Measurements from ENCODE around the gene BDH1.
A peak's percentile ranks its signal among the peaks of the same experiment; 100 is the strongest.
"Not testable (repeated sequence)": the region's sequence is repeated elsewhere in the genome, so short reads cannot be mapped to it uniquely, and the experiment has no call there.

The BDH1 gene

GRCh38 chr3:197520311-197521276 lies 35.2 kb downstream of the BDH1 start:
- peak; percentile 71 for DNase-seq

- no peak for DNase-seq
Measured at GRCh38 chr3:197519801-197520211, 36.0 kb downstream of the BDH1 start.

- DNase-seq, result no peak
Measured at GRCh38 chr3:197518881-197519421, 36.8 kb downstream of the BDH1 start.

- DNase-seq, result not testable (repeated sequence)
Measured at GRCh38 chr3:197517922-197518683, 37.7 kb downstream of the BDH1 start.

- DNase-seq, result not testable (repeated sequence)
Measured at GRCh38 chr3:197516890-197517606, 38.7 kb downstream of the BDH1 start.

GRCh38 chr3:197516517-197516889 lies 39.3 kb downstream of the BDH1 start:
- no peak for DNase-seq

GRCh38 chr3:197514786-197515355 lies 40.9 kb downstream of the BDH1 start:
- no peak for DNase-seq

GRCh38 chr3:197513953-197514785 lies 41.6 kb downstream of the BDH1 start:
- no peak for DNase-seq

GRCh38 chr3:197512691-197513571 lies 42.8 kb downstream of the BDH1 start:
- DNase-seq, result no peak

- DNase-seq, result no peak
Measured at GRCh38 chr3:197511853-197512635, 43.7 kb downstream of the BDH1 start.

GRCh38 chr3:197511130-197511529 lies 44.6 kb downstream of the BDH1 start:
- no peak for DNase-seq

GRCh38 chr3:197510642-197511018 lies 45.1 kb downstream of the BDH1 start:
- DNase-seq, result no peak

- DNase-seq, result no peak
Measured at GRCh38 chr3:197508924-197509775, 46.6 kb downstream of the BDH1 start.

- DNase-seq, result no peak
Measured at GRCh38 chr3:197508461-197508860, 47.3 kb downstream of the BDH1 start.

- DNase-seq, result no peak
Measured at GRCh38 chr3:197508051-197508451, 47.7 kb downstream of the BDH1 start.

GRCh38 chr3:197507541-197507940 lies 48.2 kb downstream of the BDH1 start:
- no peak for DNase-seq

GRCh38 chr3:197507081-197507480 lies 48.7 kb downstream of the BDH1 start:
- no peak for DNase-seq

- no peak for DNase-seq
Measured at GRCh38 chr3:197505796-197506548, 49.8 kb downstream of the BDH1 start.

All from NCI-H2227 treated with DMSO at 0.1 percent for 48 hours (cell line).